GM13977 (cell line): Measurements from ENCODE around the gene POLR1F.

Source experiments
- DNase-seq: peaks from one replicate; pipeline ENCODE4 v3.0.0; 2012; ENCODE audit warnings: low spot score
- CTCF ChIP-seq: IDR thresholded peaks from 2 replicates; pipeline ENCODE4 v1.5.1; 2012; ENCODE audit warnings: mild to moderate bottlenecking, control low read depth; ENCODE audit not compliant: insufficient read depth; ENCODE audit errors: extremely low read depth, missing control alignments
- in situ Hi-C: fragments of 300-500 bp; cut with MboI; formaldehyde crosslinking; loops from one replicate; pipeline ENCODE4 v1.12.0; 2022; ENCODE audit warnings: low sequenced_read_pairs, low pct_unique_long_range_greater_than_20kb, mixed read lengths, inconsistent platforms; ENCODE audit not compliant: unreplicated experiment

Gene POLR1F

DNA sequence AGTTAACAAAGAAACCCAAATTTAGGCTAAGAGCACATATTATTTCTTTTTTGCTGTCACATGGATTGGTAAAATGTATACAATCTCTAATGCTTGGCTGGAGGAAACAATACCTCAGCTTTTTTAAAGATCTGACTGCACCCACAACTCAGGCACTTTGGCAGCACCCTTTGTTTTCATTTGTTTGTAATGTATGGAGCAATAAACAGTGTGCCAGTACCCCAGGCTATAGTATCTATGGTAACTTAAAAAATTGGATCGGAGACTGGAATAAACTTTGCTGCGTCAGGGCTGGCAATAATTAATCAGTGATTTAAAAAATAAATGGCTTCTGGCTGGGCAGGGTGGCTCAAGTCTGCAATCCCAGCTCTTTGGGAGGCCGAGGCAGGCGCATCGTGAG is 27.2 kb downstream of the POLR1F start:
- DNase-seq, result no peak
- no peak for TF ChIP-seq CTCF
- in situ Hi-C loops, result no loop called here

DNA sequence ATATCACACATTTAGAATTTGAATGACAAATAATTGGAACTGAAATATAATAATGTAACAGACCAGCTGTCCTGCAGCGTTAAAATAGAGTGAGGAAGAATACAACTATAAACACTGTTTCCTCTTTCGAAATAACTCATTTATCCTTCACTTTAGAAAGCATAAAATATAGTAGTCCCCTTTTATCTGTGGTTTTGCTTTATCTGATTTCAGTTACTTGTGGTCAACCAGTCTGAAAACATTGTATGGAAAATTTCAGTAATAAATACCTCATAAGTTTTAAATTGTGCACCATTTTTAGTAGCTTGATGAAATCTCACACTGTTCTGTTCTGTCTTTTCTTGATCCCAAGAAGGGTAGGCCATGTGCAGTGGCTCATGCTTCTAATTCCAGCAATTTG is 31.7 kb downstream of the POLR1F start:
- in situ Hi-C loops, result no loop called here
- TF ChIP-seq CTCF, result no peak
- DNase-seq, result no peak

DNA sequence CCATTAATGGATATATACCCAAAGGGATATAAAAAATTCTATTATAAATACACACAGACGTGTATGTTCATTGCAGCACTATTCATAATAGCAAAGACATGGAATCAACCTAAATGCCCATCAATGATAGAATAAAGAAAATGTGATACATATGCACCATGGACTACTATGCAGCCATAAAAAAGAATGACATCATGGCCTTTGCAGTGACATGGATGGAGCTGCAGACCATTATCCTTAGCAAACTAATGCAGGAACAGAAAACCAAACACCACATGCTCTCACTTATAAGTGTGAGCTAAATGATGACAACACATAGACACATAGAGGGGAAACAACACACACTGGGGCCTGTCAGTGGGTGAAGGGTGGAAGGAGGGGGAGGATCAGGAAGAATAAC is 33.0 kb downstream of the POLR1F start:
- TF ChIP-seq CTCF, result no peak
- in situ Hi-C loops, result no loop called here
- DNase-seq, result no peak

GRCh38 chr7:19674266-19674960 is 34.4 kb downstream of the POLR1F start:
- DNase-seq, result no peak
- in situ Hi-C loops, result no loop called here
- no peak for TF ChIP-seq CTCF

DNA sequence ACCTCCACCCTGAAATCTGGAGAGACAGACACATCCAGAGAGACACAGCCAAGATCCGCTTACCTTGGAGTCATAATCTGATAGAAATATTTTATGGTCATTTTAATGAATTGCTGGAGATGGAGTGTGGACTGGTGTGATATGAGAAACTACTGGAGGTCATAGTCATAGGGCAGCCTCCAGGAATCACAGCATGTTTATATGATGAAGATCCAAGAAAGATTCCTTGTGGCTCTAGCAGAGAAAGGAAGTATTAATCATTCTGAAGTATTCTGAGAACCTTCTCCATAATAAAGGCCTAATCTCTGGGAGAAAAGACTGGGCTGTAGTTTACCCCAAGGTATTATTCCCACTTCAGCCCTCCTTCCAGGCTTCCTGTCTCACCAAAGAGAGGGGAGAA is 38.0 kb downstream of the POLR1F start:
- in situ Hi-C loops, result no loop called here
- TF ChIP-seq CTCF, result no peak
- DNase-seq, result no peak

DNA sequence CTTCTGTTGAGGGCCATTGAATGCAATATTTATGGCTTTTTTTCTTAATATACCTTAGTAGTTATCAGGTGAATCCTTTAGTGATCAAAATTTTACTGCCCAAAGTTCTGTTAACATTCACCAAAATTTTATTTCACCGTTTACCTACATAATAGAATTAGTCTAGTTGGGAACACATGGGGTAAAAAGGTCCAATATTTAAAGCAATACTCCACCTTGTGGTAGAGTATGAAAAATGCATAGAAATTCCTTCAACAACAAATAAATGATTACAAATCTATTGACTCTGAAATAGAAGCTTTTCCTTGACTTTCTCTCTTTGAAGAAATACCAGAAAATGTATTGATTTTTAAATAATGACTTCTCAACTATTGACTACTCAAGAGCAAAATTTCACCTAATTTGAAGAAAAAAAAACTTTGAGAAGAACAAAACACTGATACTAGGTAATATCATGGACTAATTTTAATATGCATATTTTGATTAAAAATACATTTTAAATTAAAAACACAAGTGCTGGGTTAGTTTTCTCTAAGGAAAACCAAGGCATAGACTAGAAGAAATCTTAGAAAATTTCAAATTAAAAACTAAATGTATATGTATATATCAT is 43.3 kb downstream of the POLR1F start:
- TF ChIP-seq CTCF, result peak; percentile 64
- in situ Hi-C loops, result no loop called here
- DNase-seq, result peak; percentile 19
